Right renal cortex interstitium (tissue), 3 donors: ENCODE data around the gene ARHGAP6. TPM values are rescaled to one million over a fixed set of nuclear protein-coding genes. Genes with fewer than 3 reads are reported as not detected.

Experiments
- DNase-seq, 3 donors: peaks; one replicate each; pipeline ENCODE4 v3.0.0-alpha.2; 2013; ENCODE audit warnings: low read depth in 3 of 3, low spot score in 2 of 3
- polyA plus RNA-seq, 3 donors: library from polyadenylated mRNA; unstranded; fragments of 120-200 nt; gene quantifications; one replicate each; pipeline ENCODE4 v1.2.1, GENCODE V29; 2013; ENCODE audit not compliant: insufficient read length in 3 of 3

The ARHGAP6 gene
- polyA plus RNA-seq = 10 to 100 TPM; 13.7 to 15.4 (median 13.9) TPM

GRCh38 chrX:11665168-11666111, at the start of gene ARHGAP6:
ARHGAP6 (minus strand) TSS chrX:11665920; CDS start chrX:11664828, 1,092 bp downstream.
- DNase-seq = no peak

GRCh38 chrX:11704725-11705495, 39.2 kb upstream of the ARHGAP6 start:
- DNase-seq = no peak

- DNase-seq = no peak
These were observed 38.1 kb upstream of the ARHGAP6 start for GRCh38 chrX:11703855-11704254.

- no peak for DNase-seq
These were observed 37.4 kb upstream of the ARHGAP6 start for GRCh38 chrX:11702965-11703631.

- no peak for DNase-seq
These were observed 36.7 kb upstream of the ARHGAP6 start for GRCh38 chrX:11702420-11702819.

- DNase-seq = no peak
These were observed 33.0 kb upstream of the ARHGAP6 start for GRCh38 chrX:11698702-11699101.

- DNase-seq = no peak
These were observed 22.5 kb upstream of the ARHGAP6 start for GRCh38 chrX:11688201-11688600.

GRCh38 chrX:11687157-11687556, 21.4 kb upstream of the ARHGAP6 start:
- DNase-seq = no peak

- DNase-seq = no peak
These were observed 17.3 kb upstream of the ARHGAP6 start for GRCh38 chrX:11683057-11683456.

GRCh38 chrX:11678158-11678557, 12.4 kb upstream of the ARHGAP6 start:
- DNase-seq = no peak

GRCh38 chrX:11672213-11672612, 6.5 kb upstream of the ARHGAP6 start:
- DNase-seq = no peak

GRCh38 chrX:11670316-11670715, 4.6 kb upstream of the ARHGAP6 start:
- DNase-seq = no peak

- DNase-seq = peak in 1 of 3 donors; percentile 16
These were observed 1.4 kb upstream of the ARHGAP6 start for GRCh38 chrX:11666952-11667685.

- peak in 1 of 3 donors; percentile 14 for DNase-seq
These were observed 444 bp upstream of the ARHGAP6 start for GRCh38 chrX:11666164-11666563.

- DNase-seq = no peak
These were observed 1.2 kb downstream of the ARHGAP6 start for GRCh38 chrX:11664211-11665167.

GRCh38 chrX:11663875-11664210, 1.9 kb downstream of the ARHGAP6 start:
- DNase-seq = no peak

GRCh38 chrX:11655282-11656015, 10.3 kb downstream of the ARHGAP6 start:
- DNase-seq = no peak

- DNase-seq = no peak
These were observed 16.8 kb downstream of the ARHGAP6 start for GRCh38 chrX:11648705-11649519.
